ENCODE measurements around the gene KLHL10. TPM values are rescaled to one million over a fixed set of nuclear protein-coding genes. Genes with fewer than 3 reads are reported as not detected.

KLHL10 gene
- total and polyA plus RNA-seq, 2 of the 4 experiments (the other 2 are of a cell fraction): 0.18 TPM; not detected in 1

GRCh38 chr17:41818024-41818423, 19.6 kb upstream of the KLHL10 start:
- in situ Hi-C loops (cut with MboI; ENCODE audit: low sequenced_read_pairs): no loop called here
- intact Hi-C loops (cut with micrococcal nuclease): no loop called here
- Histone ChIP-seq H3K4ac (ENCODE audit: low read depth, low read length) (no peak overlapping the region), H3K79me1 (ENCODE audit: low read depth in 1 of 2, low read length in 2 of 2) (peaks cover 17 to 85% of the 10 kb centered on the region in 2 experiments), H3K9me1 (ENCODE audit: insufficient read depth, low read length) (peaks cover 18% of the 10 kb centered on the region), H2BK120ac (ENCODE audit: low read depth, low read length) (no peak overlapping the region), H2BK5ac (ENCODE audit: low read depth, low read length, poor library complexity, severe bottlenecking) (no peak overlapping the region), H3K56ac (ENCODE audit: extremely low read depth, insufficient read depth, low read length) (no peak overlapping the region), H4K5ac (ENCODE audit: low read depth, low read length) (no peak overlapping the region), H2AFZ (replicated peaks; ENCODE audit: low read length, poor library complexity) (no peak overlapping the region), H3K9me3 (ENCODE audit: control insufficient read depth, insufficient read depth, low read length) (no peaks in the 10 kb centered on the region), H4K20me1 (ENCODE audit: insufficient read depth, low read length) (peaks cover 60% of the 10 kb centered on the region), H2BK15ac (ENCODE audit: low read depth, low read length) (no peak overlapping the region), H3K23ac (ENCODE audit: low read depth, low read length) (no peak overlapping the region), H3K4me1 (ENCODE audit: control insufficient read depth, insufficient read depth, low read length) (peaks cover 11% of the 10 kb centered on the region), H3K36me3 (ENCODE audit: control insufficient read depth, insufficient read depth, low read length) (peaks cover 51% of the 10 kb centered on the region), H3K18ac (ENCODE audit: low read depth, low read length) (no peak overlapping the region), H4K91ac (ENCODE audit: insufficient read depth, low read depth, low read length) (no peak overlapping the region), H3K14ac (replicated peaks; ENCODE audit: low read depth, low read length) (no peak overlapping the region), H3K27me3 (ENCODE audit: control insufficient read depth, insufficient read depth, low read length) (no peaks in the 10 kb centered on the region), H2AK9ac (replicated peaks; ENCODE audit: low read depth, low read length, poor library complexity) (no peak overlapping the region), H3K4me2 (ENCODE audit: low read depth, low read length) (no peak overlapping the region), H3K4me3 (ENCODE audit: insufficient read depth, low read depth, low read length) (no peak overlapping the region), H2AK5ac (ENCODE audit: low read depth, low read length) (no peak overlapping the region), H2BK20ac (ENCODE audit: low read depth, low read length) (no peak overlapping the region), H3K27ac (ENCODE audit: insufficient read depth, low read length) (no peak overlapping the region), H4K8ac (ENCODE audit: low read depth in 2 of 2, low read length in 2 of 2) (no peak overlapping the region), H3K9ac (ENCODE audit: low read depth, low read length) (no peak overlapping the region)
- DNase-seq (no peak), ATAC-seq (ENCODE audit: low read depth) (no peak)
- no TSS peak for BruUV-seq (replicated peaks)
- dilution Hi-C loops (cut with HindIII; ENCODE audit: low sequenced_read_pairs, unreplicated experiment): no loop called here
- TF ChIP-seq MAFK (IDR thresholded peaks at IDR 0.05; ENCODE audit: low read depth, low read length) (no peak), RAD21 (IDR thresholded peaks at IDR 0.05; ENCODE audit: low read length) (no peak), CTCF (conservative IDR thresholded peaks at IDR 0.05; ENCODE audit: low read depth, low read length) (no peak), RCOR1 (IDR thresholded peaks at IDR 0.05; ENCODE audit: insufficient replicate concordance, low read length) (no peak)
- POLR2A ChIA-PET (ENCODE audit: unreplicated experiment): interaction anchor here (0.7 kb wide), 1 partner anchor 11 kb away, joined by 8 read pairs; no protein-coding TSS in a partner anchor
- CTCF ChIA-PET: no interaction called here
- no CpG with 5 or more reads among the region's 20 CpGs for WGBS, 2 experiments (ENCODE audit: extremely low coverage in 2 of 2, insufficient read length in 1 of 2)

Data from IMR-90 (cell line).